ENCODE data around the gene ATP2C1.
A peak's percentile ranks its signal among the peaks of the same experiment; 100 is the strongest.

Gene ATP2C1

DNA sequence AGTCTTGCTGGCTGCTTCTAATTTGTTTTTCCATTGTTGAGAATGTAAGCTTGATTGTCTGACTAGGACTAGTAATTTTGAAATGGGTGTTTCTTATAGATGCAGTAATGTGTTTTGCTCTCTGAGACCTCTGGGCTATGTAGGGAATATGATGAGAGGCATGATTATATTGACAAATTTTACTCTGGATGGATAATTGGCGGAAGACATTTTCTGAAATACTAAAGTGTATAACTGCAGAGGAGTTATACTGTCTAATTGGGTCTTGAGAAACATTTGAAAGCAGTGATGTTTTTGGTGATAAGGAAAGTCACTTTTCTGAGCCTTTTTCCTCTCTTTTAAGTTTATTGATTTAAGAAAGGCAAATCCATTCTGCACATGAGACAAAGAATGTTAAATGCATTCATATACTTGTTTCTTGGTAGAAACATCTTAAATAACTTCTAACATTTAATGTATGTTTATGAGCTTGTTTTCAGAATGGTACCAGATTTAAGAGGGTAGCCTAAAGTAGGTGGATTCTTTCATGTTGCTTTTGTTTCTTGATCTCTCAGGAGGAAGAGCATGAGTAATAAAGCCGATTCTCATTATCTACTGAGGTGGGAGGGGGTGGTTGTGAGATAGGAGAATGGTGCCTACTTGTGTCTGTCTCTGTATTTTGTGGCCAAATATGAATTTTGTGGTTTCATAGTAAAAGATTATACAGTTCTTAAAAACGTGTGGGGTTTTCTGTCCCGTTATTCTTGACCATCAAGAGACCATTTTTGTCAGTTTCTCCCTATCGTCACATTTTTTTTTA, 2.0 kb downstream of the ATP2C1 start:
- TF ChIP-seq MYC (IDR thresholded peaks at IDR 0.05; ENCODE audit: low read depth, low read length) (no peak), POLR2A (IDR thresholded peaks at IDR 0.05; ENCODE audit: extremely low read depth, insufficient read length) (no peak)

DNA sequence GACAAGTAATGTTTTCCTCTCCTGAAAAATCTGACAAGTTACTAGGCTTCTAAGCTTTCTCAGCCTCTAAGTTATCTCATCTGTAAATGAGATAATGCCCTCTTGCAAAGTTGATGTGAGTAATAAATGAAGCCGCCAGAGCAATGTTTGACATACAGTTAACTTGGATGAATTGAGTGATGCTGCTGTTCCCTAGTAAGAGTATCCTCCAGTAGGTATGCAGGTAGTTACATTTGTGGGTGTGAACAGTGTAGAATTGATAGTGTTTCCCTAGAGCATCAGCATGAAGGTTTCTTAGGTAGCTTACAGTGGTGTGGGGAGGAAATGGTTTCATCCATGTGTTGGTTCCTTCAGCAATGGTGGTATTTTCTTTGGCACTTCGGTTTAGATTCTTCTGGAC, 3.4 kb downstream of the ATP2C1 start:
- TF ChIP-seq MAX (IDR thresholded peaks at IDR 0.05; ENCODE audit: low read depth, low read length) = no peak
- no peak overlapping the region for H3K4me3 ChIP-seq (ENCODE audit: low read depth, low read length)
- DNase-seq (ENCODE audit: low read depth) = no peak

More for the DNA sequence above, 2.0 kb downstream of the ATP2C1 start:
- DNase-seq (ENCODE audit: low read depth) = peak; percentile 34
- H3K4me3 ChIP-seq (ENCODE audit: low read depth, low read length) = peak overlapping the region; percentile 82

DNA sequence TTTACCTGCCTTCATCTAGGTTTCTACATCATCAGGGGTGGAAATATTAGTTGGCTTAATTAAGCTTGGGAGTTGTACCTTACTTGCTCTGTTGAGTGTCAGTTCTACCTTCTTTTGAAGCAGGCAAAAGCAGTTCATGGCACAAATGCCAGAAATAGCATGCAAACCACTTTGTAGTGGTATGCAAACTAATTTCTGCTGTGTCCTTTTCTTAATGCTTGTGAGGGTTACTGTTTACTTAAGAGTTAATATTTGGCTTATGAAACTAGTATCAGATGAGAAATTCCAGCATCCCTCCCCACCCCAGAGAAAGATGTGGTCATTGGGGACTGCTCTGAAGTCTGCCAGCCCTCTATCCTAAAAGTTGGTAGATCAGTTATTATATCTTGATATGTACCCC, 7.1 kb downstream of the ATP2C1 start:
- no peak overlapping the region for H3K4me3 ChIP-seq (ENCODE audit: low read depth, low read length)
- no peak for DNase-seq (ENCODE audit: low read depth)
- no peak for TF ChIP-seq POLR2A (IDR thresholded peaks at IDR 0.05; ENCODE audit: extremely low read depth, insufficient read length)
- no peak for TF ChIP-seq CTCF (IDR thresholded peaks at IDR 0.05; ENCODE audit: low read depth, low read length)
- no peak for TF ChIP-seq MYC (IDR thresholded peaks at IDR 0.05; ENCODE audit: low read depth, low read length)
- TF ChIP-seq MAX (IDR thresholded peaks at IDR 0.05; ENCODE audit: low read depth, low read length) = no peak

DNA sequence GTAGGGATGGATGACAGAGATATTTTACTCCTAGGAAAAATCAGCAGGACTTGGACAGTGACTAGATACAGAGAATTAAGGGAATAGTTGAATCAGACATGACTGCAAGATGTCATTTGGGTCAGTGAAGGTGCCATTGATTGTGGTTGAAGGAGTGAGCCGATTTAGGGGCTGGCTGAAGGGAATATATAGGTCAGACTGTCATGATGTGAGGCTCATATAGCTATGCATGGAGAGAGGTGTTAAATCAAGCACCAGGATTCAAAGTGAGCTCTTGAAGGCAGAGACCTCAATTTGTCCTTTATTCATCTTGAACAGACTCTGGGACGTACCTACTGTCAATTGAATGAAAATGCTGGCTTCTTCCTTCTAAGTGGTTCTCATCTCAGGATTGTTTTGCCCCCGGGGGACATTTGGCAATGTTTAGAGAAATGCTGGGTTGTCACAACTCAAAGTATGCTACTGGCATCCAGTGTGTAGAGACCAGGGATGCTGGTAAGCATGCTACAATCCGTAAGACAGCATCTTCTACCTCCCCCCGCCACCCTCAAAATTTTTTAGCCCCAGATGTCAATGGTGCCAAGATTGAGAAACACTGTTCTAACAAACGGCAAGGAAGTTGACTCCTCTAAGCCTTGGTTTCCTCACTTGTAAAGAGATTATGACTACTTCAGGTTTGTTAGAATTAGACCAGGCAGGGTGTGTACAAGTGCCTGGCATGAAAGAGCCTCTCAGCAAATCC, 7.8 kb downstream of the ATP2C1 start:
- DNase-seq (ENCODE audit: low read depth) = peak; percentile 64
- no peak overlapping the region for H3K4me3 ChIP-seq (ENCODE audit: low read depth, low read length)
- TF ChIP-seq POLR2A (IDR thresholded peaks at IDR 0.05; ENCODE audit: extremely low read depth, insufficient read length) (no peak), MYC (IDR thresholded peaks at IDR 0.05; ENCODE audit: low read depth, low read length) (no peak), MAX (IDR thresholded peaks at IDR 0.05; ENCODE audit: low read depth, low read length) (no peak), CTCF (IDR thresholded peaks at IDR 0.05; ENCODE audit: low read depth, low read length) (no peak)

GRCh38 chr3:130903412-130903908, 9.6 kb downstream of the ATP2C1 start:
- TF ChIP-seq CTCF (IDR thresholded peaks at IDR 0.05; ENCODE audit: low read depth, low read length) (no peak), MAX (IDR thresholded peaks at IDR 0.05; ENCODE audit: low read depth, low read length) (no peak), MYC (IDR thresholded peaks at IDR 0.05; ENCODE audit: low read depth, low read length) (no peak), POLR2A (IDR thresholded peaks at IDR 0.05; ENCODE audit: extremely low read depth, insufficient read length) (no peak)
- DNase-seq (ENCODE audit: low read depth) = no peak
- no peak overlapping the region for H3K4me3 ChIP-seq (ENCODE audit: low read depth, low read length)

- TF ChIP-seq MYC (IDR thresholded peaks at IDR 0.05; ENCODE audit: low read depth, low read length) (no peak), CTCF (IDR thresholded peaks at IDR 0.05; ENCODE audit: low read depth, low read length) (no peak), POLR2A (IDR thresholded peaks at IDR 0.05; ENCODE audit: extremely low read depth, insufficient read length) (no peak), MAX (IDR thresholded peaks at IDR 0.05; ENCODE audit: low read depth, low read length) (no peak)
- peak; percentile 45 for DNase-seq (ENCODE audit: low read depth)
- H3K4me3 ChIP-seq (ENCODE audit: low read depth, low read length) = no peak overlapping the region
These were observed 10.6 kb downstream of the ATP2C1 start for GRCh38 chr3:130904491-130904890.

Data from NB4 (cell line).